ENCODE data around the gene HSD17B2. TPM values are rescaled to one million over a fixed set of nuclear protein-coding genes. Genes with fewer than 3 reads are reported as not detected.
A peak's percentile ranks its signal among the peaks of the same experiment; 100 is the strongest.
"Not testable (repeated sequence)": the region's sequence is repeated elsewhere in the genome, so short reads cannot be mapped to it uniquely, and the experiment has no call there.

The HSD17B2 gene
- total RNA-seq, 1 experiment from 2014 or later, result not detected

DNA sequence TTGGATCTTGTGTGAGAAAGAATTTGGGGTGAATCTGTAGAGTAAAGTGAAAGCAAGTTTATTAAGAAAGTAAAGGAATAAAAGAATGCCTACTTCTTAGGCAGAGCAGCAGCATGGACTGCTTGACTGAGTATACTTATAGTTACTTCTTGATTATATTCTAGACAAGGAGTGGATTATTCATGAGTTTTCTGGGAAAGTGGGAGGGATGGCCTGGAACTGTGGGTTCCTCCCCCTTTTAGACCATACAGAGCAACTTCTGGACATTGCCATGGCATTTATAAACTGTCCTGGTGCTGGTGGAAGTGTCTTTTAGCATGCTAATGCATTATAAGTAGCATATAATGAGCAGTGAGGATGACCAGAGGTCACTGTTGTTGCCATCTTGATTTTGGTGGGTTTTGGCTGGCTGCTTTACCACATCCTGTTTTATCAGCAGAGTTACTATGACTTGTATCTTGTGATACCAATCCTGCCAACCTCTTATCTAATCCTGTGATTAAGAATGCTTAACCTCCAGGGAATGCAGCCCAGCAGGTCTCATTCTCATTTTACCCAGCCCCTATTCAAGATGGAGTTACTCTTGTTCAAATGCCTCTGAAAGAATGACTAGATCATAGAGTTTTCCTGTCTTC is 58.7 kb downstream of the HSD17B2 start:
- Histone ChIP-seq H3K4me3 (ENCODE audit: insufficient read depth, low read depth, low read length) (no peak overlapping the region), H3K27me3 (ENCODE audit: control insufficient read depth, insufficient read depth, low read length) (no peaks in the 10 kb centered on the region), H3K36me3 (replicated peaks; ENCODE audit: control insufficient read depth, insufficient read depth, low read length) (no peaks in the 10 kb centered on the region)
- no peak for DNase-seq

DNA sequence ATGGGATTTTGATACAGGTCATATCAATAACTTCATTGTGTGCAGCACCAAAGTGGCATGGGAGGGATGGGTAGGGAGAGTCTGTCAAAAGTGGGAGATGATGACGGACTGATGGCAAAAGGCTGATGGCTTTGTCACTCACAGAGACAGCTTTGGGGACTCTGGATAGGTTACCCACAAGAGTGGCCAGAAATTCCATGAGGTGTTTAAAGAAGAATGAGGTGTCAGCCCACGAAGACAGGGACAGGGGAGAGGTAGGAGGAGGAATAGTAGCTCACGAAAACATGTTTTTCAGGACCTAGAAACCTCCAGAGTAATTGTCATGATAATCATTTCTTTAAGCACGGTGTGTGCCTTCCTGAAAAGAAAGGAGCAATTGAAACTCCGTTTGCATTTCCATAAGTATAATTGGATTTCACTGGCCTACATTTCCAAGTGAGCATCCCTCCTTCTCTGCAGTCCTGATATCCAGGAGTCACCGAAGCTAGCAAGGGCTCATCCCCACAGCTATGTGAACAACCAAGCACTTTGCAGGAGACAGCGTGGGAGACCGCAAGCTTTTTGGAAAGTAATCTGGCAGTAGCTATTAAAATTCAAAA is 60.0 kb downstream of the HSD17B2 start:
- Histone ChIP-seq H3K36me3 (replicated peaks; ENCODE audit: control insufficient read depth, insufficient read depth, low read length) (no peaks in the 10 kb centered on the region), H3K27me3 (ENCODE audit: control insufficient read depth, insufficient read depth, low read length) (no peaks in the 10 kb centered on the region), H3K4me3 (ENCODE audit: insufficient read depth, low read depth, low read length) (no peak overlapping the region)
- DNase-seq, result peak; percentile 6

- Histone ChIP-seq H3K4me3 (ENCODE audit: insufficient read depth, low read depth, low read length) (no peak overlapping the region), H3K27me3 (ENCODE audit: control insufficient read depth, insufficient read depth, low read length) (no peaks in the 10 kb centered on the region), H3K36me3 (replicated peaks; ENCODE audit: control insufficient read depth, insufficient read depth, low read length) (no peaks in the 10 kb centered on the region)
- DNase-seq, result no peak
Measured at GRCh38 chr16:82096641-82097040, 61.6 kb downstream of the HSD17B2 start.

- no peak for DNase-seq
- Histone ChIP-seq H3K27me3 (ENCODE audit: control insufficient read depth, insufficient read depth, low read length) (no peaks in the 10 kb centered on the region), H3K4me3 (ENCODE audit: insufficient read depth, low read depth, low read length) (no peak overlapping the region), H3K36me3 (replicated peaks; ENCODE audit: control insufficient read depth, insufficient read depth, low read length) (no peaks in the 10 kb centered on the region)
Measured at GRCh38 chr16:82105107-82105506, 70.1 kb downstream of the HSD17B2 start.

DNA sequence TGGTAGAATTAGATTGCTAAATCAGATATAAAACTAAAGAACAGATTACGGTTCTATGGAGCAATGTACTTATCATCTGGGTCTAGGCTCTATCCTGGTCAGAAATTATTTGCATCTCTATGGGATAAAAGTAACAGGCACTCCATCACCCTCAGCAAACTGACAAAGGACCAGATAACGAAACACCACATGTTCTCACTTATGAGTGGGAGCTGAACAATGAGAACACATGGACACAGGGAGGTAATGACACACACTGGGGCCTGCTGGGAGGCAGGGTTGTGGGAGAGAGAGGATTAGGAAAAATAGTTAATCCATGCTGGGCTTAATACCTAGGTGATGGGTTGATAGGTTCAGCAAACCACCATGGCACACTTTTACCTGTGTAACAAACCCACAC is 73.0 kb downstream of the HSD17B2 start:
- H3K36me3 ChIP-seq (replicated peaks; ENCODE audit: control insufficient read depth, insufficient read depth, low read length), result no peaks in the 10 kb centered on the region
- DNase-seq, result no peak
- H3K4me3 ChIP-seq (ENCODE audit: insufficient read depth, low read depth, low read length), result no peak overlapping the region
- H3K27me3 ChIP-seq (ENCODE audit: control insufficient read depth, insufficient read depth, low read length), result no peaks in the 10 kb centered on the region

GRCh38 chr16:82108774-82109173 is 73.7 kb downstream of the HSD17B2 start:
- H3K4me3 ChIP-seq (ENCODE audit: insufficient read depth, low read depth, low read length), result no peak overlapping the region
- DNase-seq, result no peak
- H3K36me3 ChIP-seq (replicated peaks; ENCODE audit: control insufficient read depth, insufficient read depth, low read length), result no peaks in the 10 kb centered on the region
- no peaks in the 10 kb centered on the region for H3K27me3 ChIP-seq (ENCODE audit: control insufficient read depth, insufficient read depth, low read length)

GRCh38 chr16:82109266-82109665 is 74.2 kb downstream of the HSD17B2 start:
- not testable (repeated sequence) for H3K27me3 ChIP-seq (ENCODE audit: control insufficient read depth, insufficient read depth, low read length); DNase-seq; H3K36me3 ChIP-seq (replicated peaks; ENCODE audit: control insufficient read depth, insufficient read depth, low read length); H3K4me3 ChIP-seq (ENCODE audit: insufficient read depth, low read depth, low read length)

- DNase-seq, result no peak
- Histone ChIP-seq H3K27me3 (ENCODE audit: control insufficient read depth, insufficient read depth, low read length) (no peaks in the 10 kb centered on the region), H3K36me3 (replicated peaks; ENCODE audit: control insufficient read depth, insufficient read depth, low read length) (no peaks in the 10 kb centered on the region), H3K4me3 (ENCODE audit: insufficient read depth, low read depth, low read length) (no peak overlapping the region)
Measured at GRCh38 chr16:82111944-82112343, 76.9 kb downstream of the HSD17B2 start.

GRCh38 chr16:82113741-82114140 is 78.7 kb downstream of the HSD17B2 start:
- Histone ChIP-seq H3K36me3 (replicated peaks; ENCODE audit: control insufficient read depth, insufficient read depth, low read length) (no peaks in the 10 kb centered on the region), H3K27me3 (ENCODE audit: control insufficient read depth, insufficient read depth, low read length) (no peaks in the 10 kb centered on the region), H3K4me3 (ENCODE audit: insufficient read depth, low read depth, low read length) (no peak overlapping the region)
- no peak for DNase-seq

DNA sequence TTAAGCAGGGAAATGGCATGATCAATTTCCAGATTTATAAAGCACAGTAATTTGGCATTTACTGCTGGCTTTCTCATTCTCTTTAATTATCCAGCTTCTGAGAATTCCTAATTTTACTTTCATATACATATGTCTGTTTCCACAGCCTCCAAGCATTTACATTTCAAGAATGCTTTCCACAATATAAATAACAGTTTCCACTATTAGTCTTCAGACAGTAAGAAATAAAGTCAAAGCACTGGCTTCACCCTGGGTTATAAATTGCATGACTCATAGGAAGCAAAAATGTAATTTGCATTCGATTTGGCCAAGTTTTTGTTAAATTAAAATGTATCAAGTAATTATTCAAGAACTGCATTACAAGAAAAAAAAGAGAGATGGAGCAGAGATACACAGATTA is 81.5 kb downstream of the HSD17B2 start:
- no peak overlapping the region for H3K4me3 ChIP-seq (ENCODE audit: insufficient read depth, low read depth, low read length)
- no peak for DNase-seq
- H3K27me3 ChIP-seq (ENCODE audit: control insufficient read depth, insufficient read depth, low read length), result no peaks in the 10 kb centered on the region
- no peaks in the 10 kb centered on the region for H3K36me3 ChIP-seq (replicated peaks; ENCODE audit: control insufficient read depth, insufficient read depth, low read length)

DNA sequence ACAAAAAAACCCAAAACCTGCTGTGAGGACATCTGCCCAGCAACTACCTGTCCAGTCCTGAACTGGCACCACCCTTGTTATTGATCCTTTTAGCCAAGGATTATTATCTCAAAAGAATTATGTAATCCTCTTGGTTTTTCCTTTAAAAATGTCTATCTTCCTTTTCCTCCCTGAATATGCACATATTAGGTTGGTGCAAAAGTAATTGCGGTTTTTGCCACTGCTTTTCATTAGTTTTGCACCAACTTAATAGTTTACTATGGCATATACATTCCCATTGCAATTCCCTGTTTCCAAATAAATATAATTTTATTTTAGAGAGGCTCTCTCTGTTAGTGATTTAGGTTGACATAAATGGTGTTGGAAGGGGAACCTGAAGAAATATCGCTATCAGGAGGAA is 83.7 kb downstream of the HSD17B2 start:
- Histone ChIP-seq H3K4me3 (ENCODE audit: insufficient read depth, low read depth, low read length) (no peak overlapping the region), H3K27me3 (ENCODE audit: control insufficient read depth, insufficient read depth, low read length) (no peaks in the 10 kb centered on the region), H3K36me3 (replicated peaks; ENCODE audit: control insufficient read depth, insufficient read depth, low read length) (no peaks in the 10 kb centered on the region)
- no peak for DNase-seq

- H3K36me3 ChIP-seq (replicated peaks; ENCODE audit: control insufficient read depth, insufficient read depth, low read length), result no peaks in the 10 kb centered on the region
- no peak overlapping the region for H3K4me3 ChIP-seq (ENCODE audit: insufficient read depth, low read depth, low read length)
- no peak for DNase-seq
- no peaks in the 10 kb centered on the region for H3K27me3 ChIP-seq (ENCODE audit: control insufficient read depth, insufficient read depth, low read length)
Measured at GRCh38 chr16:82119405-82119804, 84.4 kb downstream of the HSD17B2 start.

- Histone ChIP-seq H3K27me3 (ENCODE audit: control insufficient read depth, insufficient read depth, low read length) (no peaks in the 10 kb centered on the region), H3K36me3 (replicated peaks; ENCODE audit: control insufficient read depth, insufficient read depth, low read length) (no peaks in the 10 kb centered on the region), H3K4me3 (ENCODE audit: insufficient read depth, low read depth, low read length) (no peak overlapping the region)
- DNase-seq, result no peak
Measured at GRCh38 chr16:82124651-82125050, 89.6 kb downstream of the HSD17B2 start.

- Histone ChIP-seq H3K27me3 (ENCODE audit: control insufficient read depth, insufficient read depth, low read length) (no peaks in the 10 kb centered on the region), H3K36me3 (replicated peaks; ENCODE audit: control insufficient read depth, insufficient read depth, low read length) (no peaks in the 10 kb centered on the region), H3K4me3 (ENCODE audit: insufficient read depth, low read depth, low read length) (no peak overlapping the region)
- no peak for DNase-seq
Measured at GRCh38 chr16:82129881-82130280, 94.8 kb downstream of the HSD17B2 start.

DNA sequence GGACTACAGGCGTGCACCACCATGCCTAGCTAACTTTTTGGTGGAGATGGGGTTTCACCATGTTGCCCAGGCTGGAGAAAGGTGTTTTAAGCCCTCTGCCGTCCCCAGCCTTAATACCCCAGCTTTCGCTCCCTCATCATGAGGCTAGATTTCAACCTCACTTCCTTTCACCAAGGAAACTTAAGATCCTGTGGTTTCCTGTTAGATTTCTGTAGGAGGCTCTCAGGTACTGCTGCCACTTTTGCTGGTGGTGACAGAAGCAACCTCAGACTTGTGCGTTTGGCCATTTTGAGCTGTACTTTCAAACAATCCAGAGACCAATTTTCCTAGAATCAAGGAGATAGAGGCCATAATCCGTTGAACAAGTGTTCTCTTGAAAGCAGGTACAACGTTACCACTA is 98.7 kb downstream of the HSD17B2 start:
- no peak for DNase-seq
- no peak overlapping the region for H3K4me3 ChIP-seq (ENCODE audit: insufficient read depth, low read depth, low read length)
- H3K36me3 ChIP-seq (replicated peaks; ENCODE audit: control insufficient read depth, insufficient read depth, low read length), result no peaks in the 10 kb centered on the region
- H3K27me3 ChIP-seq (ENCODE audit: control insufficient read depth, insufficient read depth, low read length), result no peaks in the 10 kb centered on the region

DNA sequence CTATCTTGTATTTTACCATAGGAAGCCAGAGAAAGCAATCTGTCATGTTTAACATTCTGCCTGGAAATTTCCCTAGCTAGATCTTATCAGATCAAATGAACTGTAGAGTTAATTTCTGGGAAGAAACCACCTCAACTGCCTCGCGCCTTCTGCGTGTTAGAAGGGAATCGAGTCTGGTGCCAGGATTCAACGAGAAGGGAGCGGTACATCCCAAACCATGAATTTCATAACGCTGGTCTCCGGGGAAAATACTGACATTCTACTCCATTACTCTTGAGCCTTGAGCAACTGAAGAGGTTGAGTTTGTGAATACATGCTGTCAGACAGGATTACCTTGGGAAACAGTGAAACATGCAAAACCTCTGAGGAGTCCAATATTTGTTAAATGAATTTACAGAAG is 99.8 kb downstream of the HSD17B2 start:
- no peaks in the 10 kb centered on the region for H3K27me3 ChIP-seq (ENCODE audit: control insufficient read depth, insufficient read depth, low read length)
- H3K36me3 ChIP-seq (replicated peaks; ENCODE audit: control insufficient read depth, insufficient read depth, low read length), result no peaks in the 10 kb centered on the region
- no peak for DNase-seq
- H3K4me3 ChIP-seq (ENCODE audit: insufficient read depth, low read depth, low read length), result no peak overlapping the region

All from H7 (cell line).